ENCODE results near the gene TMEM259. TPM values are rescaled to one million over a fixed set of nuclear protein-coding genes. Genes with fewer than 3 reads are reported as not detected.

TMEM259 gene
- total and polyA plus RNA-seq, 2 of the 8 experiments (the other 6 are each of a cell fraction or from before 2014, with no cell fraction given) = 140 to 243 TPM

DNA sequence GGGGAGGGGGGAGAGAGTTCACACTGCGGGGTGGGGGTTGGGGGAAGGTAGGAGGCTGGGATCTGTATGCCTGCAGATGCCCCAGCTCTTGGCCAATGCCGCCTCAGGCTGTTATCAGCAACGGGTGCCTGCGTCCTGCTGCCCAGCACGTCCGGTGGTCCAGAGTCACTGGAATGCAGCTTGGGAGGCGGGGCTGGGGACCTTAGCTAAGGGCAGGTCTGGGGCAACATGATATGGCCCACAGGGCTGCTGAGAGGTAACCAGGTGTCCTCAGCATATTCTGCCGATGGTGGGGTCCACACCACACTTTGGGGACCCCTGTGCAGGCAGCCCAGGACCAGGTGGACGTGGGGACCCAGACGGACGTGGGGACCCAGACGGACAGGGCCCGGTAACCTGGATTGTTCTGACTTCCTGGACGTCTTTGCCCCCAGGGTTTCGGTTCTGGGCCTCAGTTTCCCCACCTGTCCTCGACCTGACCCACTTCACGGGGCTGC is 45.4 kb upstream of the TMEM259 start:
- no peak overlapping the region for H2AK5ac ChIP-seq (ENCODE audit: low read depth, low read length)
- H3K4me1 ChIP-seq (replicated peaks in 1 of 4; ENCODE audit: control insufficient read depth in 3 of 4, insufficient read depth in 4 of 4, low read length in 3 of 4) = peaks cover 0 to 30% (median 20%) of the 10 kb centered on the region in 4 experiments; a peak in 6 of 7 replicates
- H3K9me3 ChIP-seq (ENCODE audit: insufficient read depth in 2 of 2, low read depth in 1 of 2, low read length in 1 of 2) = peaks cover 0 to 18% of the 10 kb centered on the region in 2 experiments; a peak in 2 of 4 replicates
- no peak overlapping the region for H2BK120ac ChIP-seq (replicated peaks; ENCODE audit: low read depth, low read length)
- peak overlapping the region; percentile 48; the same call in 1 of the 2 replicates for H3K18ac ChIP-seq (ENCODE audit: extremely low read depth, low read length)
- H3K9ac ChIP-seq (replicated peaks in 1 of 4; ENCODE audit: extremely low read depth in 1 of 4, low read depth in 3 of 4, low read length in 3 of 4) = no peak overlapping the region
- no peak overlapping the region for H2AFZ ChIP-seq (ENCODE audit: low read length)
- H3K27ac ChIP-seq (ENCODE audit: low read depth, low read length) = no peak overlapping the region
- H3K79me1 ChIP-seq (ENCODE audit: low read depth, low read length) = no peaks in the 10 kb centered on the region
- H3K23ac ChIP-seq (ENCODE audit: insufficient read length) = no peak overlapping the region
- H4K8ac ChIP-seq (ENCODE audit: extremely low read depth, insufficient read depth, low read length) = peak overlapping the region; percentile 79
- DNase-seq (ENCODE audit: low read depth in 1 of 2, low spot score in 2 of 2) (peak in 1 of 2 experiments; percentile 59), FAIRE-seq (no peak)
- WGBS, 2 experiments (ENCODE audit: extremely low coverage in 1 of 2, insufficient coverage in 1 of 2, insufficient read length in 1 of 2, insufficient replicate concordance in 2 of 2, low coverage in 1 of 2, low lambda C conversion rate in 2 of 2, missing lambda C conversion rate in 1 of 2) = 78% methylated on average over 12 of the region's 17 CpGs; no CpG with 5 or more reads in 1 of the 2 experiments
- H3K56ac ChIP-seq (replicated peaks; ENCODE audit: insufficient read length, low read depth, low read length) = no peak overlapping the region
- no peak overlapping the region for H3K14ac ChIP-seq (ENCODE audit: insufficient read length)
- no peak overlapping the region for H2BK15ac ChIP-seq (ENCODE audit: low read length)
- H2BK12ac ChIP-seq (ENCODE audit: low read depth, low read length) = 0 out of 2 replicates have a peak overlapping the region, but pooled peaks have one; percentile 84
- no peak overlapping the region for H3K4ac ChIP-seq (replicated peaks; ENCODE audit: insufficient read length, low read depth, low read length)
- TF ChIP-seq ASH2L (IDR thresholded peaks at IDR 0.05; ENCODE audit: low read length) (peak; percentile 8), SAP30 (IDR thresholded peaks at IDR 0.05; ENCODE audit: insufficient read depth, insufficient replicate concordance, low read length) (no peak), NANOG (IDR thresholded peaks at IDR 0.05; ENCODE audit: insufficient read depth, low read depth, low read length, poor library complexity, severe bottlenecking) (no peak), JUN (IDR thresholded peaks at IDR 0.05; ENCODE audit: low read depth, low read length) (no peak), TEAD4 (IDR thresholded peaks at IDR 0.05; ENCODE audit: low read depth, low read length) (peak; percentile 14; the same call in 1 of the 2 replicates)
- no peak overlapping the region; the same call in 1 of the 2 replicates for H2BK5ac ChIP-seq (ENCODE audit: low read depth, low read length)
- H3K4me2 ChIP-seq (ENCODE audit: insufficient read depth in 1 of 2, low read depth in 2 of 2, low read length in 2 of 2) = peak overlapping the region; percentile 35 to 74
- CTCF ChIA-PET (ENCODE audit: partially characterized antibody) = interaction anchor here (1.0 to 5.2 kb wide), 12 partner anchors 9 to 175 kb away, joined by 3 to 54 read pairs (median 4); partner anchors contain the start of genes ABCA7 and ATP5F1D
- no peak overlapping the region for H4K5ac ChIP-seq (ENCODE audit: insufficient read length, low read depth, low read length)
- no peak overlapping the region for H4K91ac ChIP-seq (replicated peaks; ENCODE audit: insufficient read length, low read length)
- H3K23me2 ChIP-seq (ENCODE audit: low read depth, low read length) = peaks cover 13% of the 10 kb centered on the region; the same call in 1 of the 2 replicates
- no peaks in the 10 kb centered on the region for H3K36me3 ChIP-seq (ENCODE audit: control insufficient read depth in 2 of 4, insufficient read depth in 4 of 4, low read length in 3 of 4)
- peak overlapping the region in 1 of 4 experiments; percentile 68; a peak in 2 of 8 replicates for H3K4me3 ChIP-seq (ENCODE audit: extremely low read depth in 1 of 4, insufficient read depth in 2 of 4, low read depth in 3 of 4, low read length in 4 of 4)
- POLR2A ChIA-PET (ENCODE audit: partially characterized antibody) = interaction anchor here (0.8 to 6.9 kb wide), 14 partner anchors 8 to 203 kb away, joined by 3 to 97 read pairs (median 4); partner anchors contain the start of genes CIRBP, CNN2, GPX4 and RNU6-2
- H3K27me3 ChIP-seq (replicated peaks in 1 of 4; ENCODE audit: control insufficient read depth in 3 of 4, extremely low read depth in 1 of 4, insufficient read depth in 3 of 4, low read length in 3 of 4) = peaks cover 0 to 26% (median 18%) of the 10 kb centered on the region in 4 experiments; a peak in 5 of 7 replicates
- no peaks in the 10 kb centered on the region for H3K79me2 ChIP-seq (ENCODE audit: control insufficient read depth in 1 of 2, insufficient read depth in 2 of 2, low read length in 2 of 2)
- no peak overlapping the region for H2BK20ac ChIP-seq (ENCODE audit: low read length)
- peaks cover 0 to 7% of the 10 kb centered on the region in 2 experiments for H4K20me1 ChIP-seq (replicated peaks in 1 of 2; ENCODE audit: control insufficient read depth in 1 of 2, insufficient read depth in 2 of 2, low read length in 2 of 2)

All from H1 (cell line).